CD14-positive monocyte (primary cell): ENCODE results near the gene CTNND1. TPM values are rescaled to one million over a fixed set of nuclear protein-coding genes. Genes with fewer than 3 reads are reported as not detected.

Source experiments
- DNase-seq, 3 donors: peaks; one replicate each; pipeline ENCODE4 v3.0.0-alpha.2; 2011 to 2022
- H2AFZ ChIP-seq: 2 replicates; pipeline ENCODE4 v1.6.0; 2012; ENCODE audit warnings: mild to moderate bottlenecking, low read depth, low read length, inconsistent platforms; ENCODE audit not compliant: insufficient read depth, poor library complexity, severe bottlenecking
- H3K27ac ChIP-seq, 2 donors: 1 replicate in 1 of 2; 2 replicates in 1 of 2; pipeline ENCODE4 v1.5.1; 2012 to 2013; ENCODE audit warnings: low read length in 2 of 2, control low read depth in 1 of 2, inconsistent platforms in 1 of 2, low read depth in 1 of 2, mild to moderate bottlenecking in 1 of 2
- H3K27me3 ChIP-seq, 2 donors: one replicate each; pipeline versions ENCODE4 v1.6.0 to v1.6.1; 2011 to 2013; ENCODE audit warnings: low read length in 2 of 2; ENCODE audit not compliant: control insufficient read depth in 2 of 2, insufficient read depth in 2 of 2
- H3K36me3 ChIP-seq, 2 donors: replicated peaks in 1 of 2; 1 replicate in 1 of 2; 2 replicates in 1 of 2; pipeline versions ENCODE4 v1.5.1 to v1.6.1; 2012 to 2013; ENCODE audit warnings: low read length in 2 of 2, control low read depth in 1 of 2, inconsistent platforms in 1 of 2, mild to moderate bottlenecking in 1 of 2; ENCODE audit not compliant: insufficient read depth in 2 of 2, control insufficient read depth in 1 of 2
- H3K4me1 ChIP-seq, 2 donors: 1 replicate in 1 of 2; 2 replicates in 1 of 2; pipeline versions ENCODE4 v1.5.1 to v1.6.1; 2012 to 2013; ENCODE audit warnings: low read length in 2 of 2, control low read depth in 1 of 2, inconsistent platforms in 1 of 2, mild to moderate bottlenecking in 1 of 2, moderate library complexity in 1 of 2; ENCODE audit not compliant: insufficient read depth in 2 of 2, control insufficient read depth in 1 of 2
- H3K4me2 ChIP-seq: replicated peaks from 2 replicates; pipeline ENCODE3; 2012; ENCODE audit warnings: low read length, moderate library complexity, mild to moderate bottlenecking; ENCODE audit not compliant: poor library complexity, severe bottlenecking; ENCODE audit errors: extremely low read depth
- H3K4me3 ChIP-seq, 3 experiments: fragments of 200-600 bp in 1 of 3; sonication (generic) in 1 of 3; replicated peaks in 1 of 3; 1 replicate in 2 of 3; 2 replicates in 1 of 3; pipeline ENCODE4 v1.5.1; 2011 to 2013; ENCODE audit warnings: low read length in 3 of 3, mild to moderate bottlenecking in 3 of 3, control low read depth in 2 of 3, low read depth in 2 of 3, inconsistent platforms in 1 of 3, moderate library complexity in 1 of 3
- H3K79me2 ChIP-seq: 2 replicates; pipeline ENCODE4 v1.6.0; 2012; ENCODE audit warnings: mild to moderate bottlenecking, control low read depth, inconsistent platforms, low read length, moderate library complexity; ENCODE audit not compliant: insufficient read depth
- H3K9ac ChIP-seq: 2 replicates; pipeline ENCODE4 v1.6.0; 2017; ENCODE audit warnings: low read length, mild to moderate bottlenecking; ENCODE audit not compliant: insufficient read depth, poor library complexity, severe bottlenecking
- H3K9me3 ChIP-seq, 2 donors: replicated peaks in 1 of 2; 1 replicate in 1 of 2; 2 replicates in 1 of 2; pipeline versions ENCODE4 v1.5.1 to v1.6.1; 2012 to 2013; ENCODE audit warnings: low read length in 2 of 2, control low read depth in 1 of 2; ENCODE audit not compliant: control insufficient read depth in 1 of 2, insufficient read depth in 1 of 2
- H4K20me1 ChIP-seq: 2 replicates; pipeline ENCODE4 v1.6.0; 2012; ENCODE audit warnings: mild to moderate bottlenecking, low read length, control low read depth, moderate library complexity; ENCODE audit not compliant: insufficient read depth
- H3K27ac Mint-ChIP-seq, 7 donors: one replicate each; pipeline ENCODE4 v1.8.0; 2020; ENCODE audit warnings: mild to moderate bottlenecking in 7 of 7, mixed read lengths in 7 of 7, moderate library complexity in 6 of 7, inconsistent platforms in 2 of 7
- H3K27me3 Mint-ChIP-seq, 3 donors: one replicate each; pipeline ENCODE4 v1.8.0; 2021 to 2022; ENCODE audit warnings: low read depth in 3 of 3, mild to moderate bottlenecking in 3 of 3, mixed read lengths in 3 of 3, moderate library complexity in 3 of 3, inconsistent platforms in 1 of 3
- H3K36me3 Mint-ChIP-seq, 2 donors: one replicate each; pipeline ENCODE4 v1.8.0; 2020; ENCODE audit warnings: mixed read lengths in 2 of 2, inconsistent platforms in 1 of 2, mild to moderate bottlenecking in 1 of 2
- H3K4me1 Mint-ChIP-seq: one replicate; pipeline ENCODE4 v1.8.0; 2020; ENCODE audit warnings: mild to moderate bottlenecking, mixed read lengths
- H3K4me3 Mint-ChIP-seq, 2 donors: one replicate each; pipeline ENCODE4 v1.8.0; 2020; ENCODE audit warnings: mild to moderate bottlenecking in 2 of 2, mixed read lengths in 2 of 2, moderate library complexity in 1 of 2
- H3K9me3 Mint-ChIP-seq, 7 donors: one replicate each; pipeline ENCODE4 v1.8.0; 2020 to 2022; ENCODE audit warnings: mixed read lengths in 7 of 7, mild to moderate bottlenecking in 6 of 7, moderate library complexity in 6 of 7, inconsistent platforms in 2 of 7
- CTCF ChIP-seq: fragments of 200-600 bp; IDR thresholded peaks from one replicate; pipeline ENCODE4 v1.8.0; 2022; ENCODE audit warnings: antibody characterized with exemption, mild to moderate bottlenecking
- WGBS: methylation state at CpG from one replicate; pipeline ENCODE4 v1.1.5; 2013; ENCODE audit warnings: missing lambda C conversion rate; ENCODE audit not compliant: insufficient coverage; 5-methylcytosine and 5-hydroxymethylcytosine counted together
- intact Hi-C, 2 donors: fragments of 100-400 bp; cut with micrococcal nuclease; formaldehyde crosslinking; loops; one replicate each; pipeline versions ENCODE4 v1.15.0 to v1.15.1; 2023
- polyA plus RNA-seq, 3 donors: library from polyadenylated mRNA; depleted of rRNA in 1 of 3; unstranded in 2 of 3; stranded (reverse) in 1 of 3; fragments of 300-500 nt in 2 of 3; fragments of >200 nt in 1 of 3; fragmentation: Illumina TruSeq in 2 of 3; gene quantifications; 1 replicate in 2 of 3; 2 replicates in 1 of 3; pipeline ENCODE4 v1.2.3, GENCODE V29; 2012 to 2021

CTNND1 gene
- polyA plus RNA-seq, 3 donors: 10.8 to 36.0 (median 13.7) TPM

- Mint-ChIP-seq H3K4me3 (peak overlapping the region; percentile 88 to 97), H3K27ac (peak overlapping the region in 2 of 7 donors; percentile 3 to 58), H3K36me3 (peaks cover 9 to 18% of the 10 kb centered on the region in 2 donors), H3K9me3 (peaks cover 0 to 2% (median 0%) of the 10 kb centered on the region in 7 donors), H3K27me3 (peaks cover 0 to 5% (median 0%) of the 10 kb centered on the region in 3 donors), H3K4me1 (peaks cover 35% of the 10 kb centered on the region)
- Histone ChIP-seq H3K9ac (no peak overlapping the region), H2AFZ (no peak overlapping the region), H3K9me3 (no peaks in the 10 kb centered on the region), H3K27me3 (no peaks in the 10 kb centered on the region), H4K20me1 (peaks cover 48% of the 10 kb centered on the region), H3K79me2 (peaks cover 67% of the 10 kb centered on the region), H3K4me3 (peak overlapping the region in 2 of 3 experiments; percentile 93 to 99), H3K4me1 (peaks cover 23 to 27% of the 10 kb centered on the region in 2 donors), H3K27ac (no peak overlapping the region), H3K4me2 (peak overlapping the region; percentile 86), H3K36me3 (no peaks in the 10 kb centered on the region)
- WGBS: no CpG with 5 or more reads among the region's 4 CpGs
- intact Hi-C loops: loop anchor here in 1 of 2 donors (5.0 kb wide), 1 partner anchor 33 kb away; no protein-coding TSS in a partner anchor
- DNase-seq: no peak
- no peak for TF ChIP-seq CTCF
Measured at GRCh38 chr11:57764021-57764420, 2.4 kb downstream of the CTNND1 start.

- H3K79me2 ChIP-seq: peaks cover 72% of the 10 kb centered on the region
- peak overlapping the region; percentile 25 to 88 for H3K4me3 Mint-ChIP-seq
Measured at GRCh38 chr11:57764566-57764965, 3.0 kb downstream of the CTNND1 start.

More at GRCh38 chr11:57764566-57764965, 3.0 kb downstream of the CTNND1 start:
- Histone ChIP-seq H3K9me3 (no peaks in the 10 kb centered on the region), H2AFZ (no peak overlapping the region), H3K27me3 (no peaks in the 10 kb centered on the region), H3K36me3 (no peaks in the 10 kb centered on the region), H3K27ac (no peak overlapping the region), H3K4me1 (peaks cover 23 to 27% of the 10 kb centered on the region in 2 donors), H4K20me1 (peaks cover 52% of the 10 kb centered on the region), H3K4me3 (peak overlapping the region in 1 of 3 experiments; percentile 93), H3K4me2 (peak overlapping the region; percentile 86), H3K9ac (no peak overlapping the region)
- TF ChIP-seq CTCF: no peak
- no peak for DNase-seq
- peak overlapping the region in 2 of 7 donors; percentile 46 to 58 for H3K27ac Mint-ChIP-seq
- peaks cover 39% of the 10 kb centered on the region for H3K4me1 Mint-ChIP-seq
- intact Hi-C loops: loop anchor here in 1 of 2 donors (5.0 kb wide), 1 partner anchor 33 kb away; no protein-coding TSS in a partner anchor
- no CpG with 5 or more reads among the region's 2 CpGs for WGBS
- peaks cover 0 to 3% (median 0%) of the 10 kb centered on the region in 3 donors for H3K27me3 Mint-ChIP-seq
- peaks cover 0 to 2% (median 0%) of the 10 kb centered on the region in 7 donors for H3K9me3 Mint-ChIP-seq
- peaks cover 9 to 18% of the 10 kb centered on the region in 2 donors for H3K36me3 Mint-ChIP-seq
